ENCODE measurements around the gene LRRC26. TPM values are rescaled to one million over a fixed set of nuclear protein-coding genes. Genes with fewer than 3 reads are reported as not detected.

Gene LRRC26
- total RNA-seq, 1 donor from 2014 or later, result not detected

- Histone ChIP-seq H3K27me3 (ENCODE audit: control insufficient read depth, insufficient read depth, low read length) (peaks cover 95% of the 10 kb centered on the region), H3K4me3 (ENCODE audit: low read depth, low read length) (no peak overlapping the region), H3K36me3 (ENCODE audit: control insufficient read depth, insufficient read depth, low read length) (no peaks in the 10 kb centered on the region)
- DNase-seq (ENCODE audit: low read depth), result no peak
- no peak for TF ChIP-seq CTCF (IDR thresholded peaks at IDR 0.05; ENCODE audit: insufficient read depth, low read length, poor library complexity, severe bottlenecking)
Observed at GRCh38 chr9:137161558-137162486, 8.0 kb downstream of the LRRC26 start.

- TF ChIP-seq CTCF (IDR thresholded peaks at IDR 0.05; ENCODE audit: insufficient read depth, low read length, poor library complexity, severe bottlenecking), result no peak
- DNase-seq (ENCODE audit: low read depth), result no peak
- H3K4me3 ChIP-seq (ENCODE audit: low read depth, low read length), result no peak overlapping the region
- no peaks in the 10 kb centered on the region for H3K36me3 ChIP-seq (ENCODE audit: control insufficient read depth, insufficient read depth, low read length)
- peaks cover 95% of the 10 kb centered on the region for H3K27me3 ChIP-seq (ENCODE audit: control insufficient read depth, insufficient read depth, low read length)
Observed at GRCh38 chr9:137160716-137161557, 8.9 kb downstream of the LRRC26 start.

- TF ChIP-seq CTCF (IDR thresholded peaks at IDR 0.05; ENCODE audit: insufficient read depth, low read length, poor library complexity, severe bottlenecking), result no peak
- no peaks in the 10 kb centered on the region for H3K36me3 ChIP-seq (ENCODE audit: control insufficient read depth, insufficient read depth, low read length)
- DNase-seq (ENCODE audit: low read depth), result no peak
- H3K27me3 ChIP-seq (ENCODE audit: control insufficient read depth, insufficient read depth, low read length), result peaks cover 92% of the 10 kb centered on the region
- H3K4me3 ChIP-seq (ENCODE audit: low read depth, low read length), result no peak overlapping the region
Observed at GRCh38 chr9:137160054-137160425, 9.8 kb downstream of the LRRC26 start.

- H3K4me3 ChIP-seq (ENCODE audit: low read depth, low read length), result no peak overlapping the region
- no peak for TF ChIP-seq CTCF (IDR thresholded peaks at IDR 0.05; ENCODE audit: insufficient read depth, low read length, poor library complexity, severe bottlenecking)
- peaks cover 88% of the 10 kb centered on the region for H3K27me3 ChIP-seq (ENCODE audit: control insufficient read depth, insufficient read depth, low read length)
- H3K36me3 ChIP-seq (ENCODE audit: control insufficient read depth, insufficient read depth, low read length), result no peaks in the 10 kb centered on the region
- DNase-seq (ENCODE audit: low read depth), result no peak
Observed at GRCh38 chr9:137159105-137160053, 10.5 kb downstream of the LRRC26 start.

- no peak overlapping the region for H3K4me3 ChIP-seq (ENCODE audit: low read depth, low read length)
- no peak for TF ChIP-seq CTCF (IDR thresholded peaks at IDR 0.05; ENCODE audit: insufficient read depth, low read length, poor library complexity, severe bottlenecking)
- H3K27me3 ChIP-seq (ENCODE audit: control insufficient read depth, insufficient read depth, low read length), result peaks cover 80% of the 10 kb centered on the region
- DNase-seq (ENCODE audit: low read depth), result no peak
- no peaks in the 10 kb centered on the region for H3K36me3 ChIP-seq (ENCODE audit: control insufficient read depth, insufficient read depth, low read length)
Observed at GRCh38 chr9:137158625-137159024, 11.2 kb downstream of the LRRC26 start.
